OCI-LY3 (cell line): ENCODE data around the gene ACTR1A.

Source experiments
- H2AFZ ChIP-seq: fragments of 200-600, 300-600 bp; shearing (Covaris generic); 2 replicates; pipeline ENCODE4 v1.6.0; 2014; ENCODE audit warnings: antibody characterized with exemption, low read depth, low read length
- H3K27ac ChIP-seq: fragments of 200-600, 300-600 bp; sonication (generic); 2 replicates; pipeline ENCODE4 v1.5.1; 2014; ENCODE audit warnings: mild to moderate bottlenecking, low read length, moderate library complexity, mixed read lengths
- H3K27me3 ChIP-seq: fragments of 200-600, 300-600 bp; sonication (generic); 2 replicates; pipeline ENCODE4 v1.6.1; 2014; ENCODE audit warnings: low read depth, low read length, mixed read lengths
- H3K36me3 ChIP-seq: fragments of 200-600, 300-600 bp; sonication (generic); replicated peaks from 2 replicates; pipeline ENCODE3; 2014; ENCODE audit warnings: low read depth, low read length, mixed read lengths
- H3K4me1 ChIP-seq: fragments of 300-600, 200-600 bp; sonication (generic); 2 replicates; pipeline ENCODE4 v1.6.1; 2014; ENCODE audit warnings: low read length, mixed read lengths
- H3K4me2 ChIP-seq: fragments of 200-600, 300-600 bp; sonication (generic); 2 replicates; pipeline ENCODE4 v1.6.1; 2014; ENCODE audit warnings: low read length, mixed read lengths
- H3K4me3 ChIP-seq: fragments of 300-600, 200-600 bp; sonication (generic); 2 replicates; pipeline ENCODE4 v1.5.1; 2014; ENCODE audit warnings: antibody characterized with exemption, mild to moderate bottlenecking, low read length, moderate library complexity
- H3K79me2 ChIP-seq: fragments of 300-600, 200-600 bp; shearing (Covaris generic); 2 replicates; pipeline ENCODE4 v1.6.1; 2014; ENCODE audit warnings: mild to moderate bottlenecking, low read length, mixed read lengths
- H3K9ac ChIP-seq: fragments of 300-600, 200-600 bp; shearing (Covaris generic); 2 replicates; pipeline ENCODE4 v1.6.0; 2014; ENCODE audit warnings: mild to moderate bottlenecking, low read length, moderate library complexity
- H3K9me3 ChIP-seq: fragments of 200-600, 300-600 bp; shearing (Covaris generic); 2 replicates; pipeline ENCODE4 v1.6.1; 2014; ENCODE audit warnings: low read length, mixed read lengths; ENCODE audit not compliant: insufficient read depth
- H4K20me1 ChIP-seq: fragments of 200-600, 300-600 bp; sonication (generic); 2 replicates; pipeline ENCODE4 v1.6.1; 2016; ENCODE audit warnings: low read length, mixed read lengths; ENCODE audit not compliant: insufficient read depth
- EZH2phosphoT487 ChIP-seq: fragments of 200-600 bp; shearing (Covaris generic); IDR thresholded peaks from 2 replicates; pipeline ENCODE4 v1.6.1; 2018; ENCODE audit warnings: antibody characterized with exemption, mixed run types, low read depth
- TF ChIP-seq, protein P1 (sequence below): fragments of 200-600, 300-600 bp; sonication (generic); IDR thresholded peaks from 2 replicates; pipeline ENCODE4 v1.5.1; 2014; ENCODE audit warnings: antibody characterized with exemption, low read length, low read depth

Gene ACTR1A

DNA sequence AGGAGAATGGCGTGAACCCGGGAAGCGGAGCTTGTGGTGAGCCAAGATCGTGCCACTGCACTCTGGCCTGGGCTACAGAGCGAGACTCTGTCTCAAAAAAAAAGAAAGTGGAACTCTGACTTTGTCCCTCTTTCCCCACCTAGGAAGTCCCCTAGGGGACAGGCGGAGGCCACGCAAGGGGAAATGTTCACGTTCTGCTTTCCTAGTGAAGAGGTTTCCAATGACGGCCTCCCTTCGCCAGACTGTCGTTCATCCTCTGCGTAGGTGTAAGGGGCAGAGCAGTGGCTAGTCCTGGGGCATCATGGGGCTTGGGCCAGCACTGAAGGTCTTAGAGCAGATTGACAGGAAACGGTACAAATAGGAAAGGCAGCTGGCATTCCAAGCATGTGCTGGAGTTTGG lies 31.8 kb upstream of the ACTR1A start:
- Histone ChIP-seq H3K4me1 (peaks cover 24% of the 10 kb centered on the region), H3K27ac (no peak overlapping the region), H3K9ac (no peak overlapping the region), H3K36me3 (no peaks in the 10 kb centered on the region), H3K4me3 (no peak overlapping the region), H2AFZ (no peak overlapping the region), H4K20me1 (no peaks in the 10 kb centered on the region), H3K27me3 (no peaks in the 10 kb centered on the region), H3K79me2 (no peaks in the 10 kb centered on the region), H3K4me2 (no peak overlapping the region), H3K9me3 (no peaks in the 10 kb centered on the region)
- TF ChIP-seq, protein P1, sequence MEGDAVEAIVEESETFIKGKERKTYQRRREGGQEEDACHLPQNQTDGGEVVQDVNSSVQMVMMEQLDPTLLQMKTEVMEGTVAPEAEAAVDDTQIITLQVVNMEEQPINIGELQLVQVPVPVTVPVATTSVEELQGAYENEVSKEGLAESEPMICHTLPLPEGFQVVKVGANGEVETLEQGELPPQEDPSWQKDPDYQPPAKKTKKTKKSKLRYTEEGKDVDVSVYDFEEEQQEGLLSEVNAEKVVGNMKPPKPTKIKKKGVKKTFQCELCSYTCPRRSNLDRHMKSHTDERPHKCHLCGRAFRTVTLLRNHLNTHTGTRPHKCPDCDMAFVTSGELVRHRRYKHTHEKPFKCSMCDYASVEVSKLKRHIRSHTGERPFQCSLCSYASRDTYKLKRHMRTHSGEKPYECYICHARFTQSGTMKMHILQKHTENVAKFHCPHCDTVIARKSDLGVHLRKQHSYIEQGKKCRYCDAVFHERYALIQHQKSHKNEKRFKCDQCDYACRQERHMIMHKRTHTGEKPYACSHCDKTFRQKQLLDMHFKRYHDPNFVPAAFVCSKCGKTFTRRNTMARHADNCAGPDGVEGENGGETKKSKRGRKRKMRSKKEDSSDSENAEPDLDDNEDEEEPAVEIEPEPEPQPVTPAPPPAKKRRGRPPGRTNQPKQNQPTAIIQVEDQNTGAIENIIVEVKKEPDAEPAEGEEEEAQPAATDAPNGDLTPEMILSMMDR = no peak
- no peak for TF ChIP-seq EZH2phosphoT487

- Histone ChIP-seq H3K27me3 (no peaks in the 10 kb centered on the region), H3K36me3 (no peaks in the 10 kb centered on the region), H3K4me3 (no peak overlapping the region), H3K9ac (no peak overlapping the region), H3K4me1 (no peaks in the 10 kb centered on the region), H4K20me1 (no peaks in the 10 kb centered on the region), H3K27ac (no peak overlapping the region), H3K79me2 (no peaks in the 10 kb centered on the region), H3K4me2 (no peak overlapping the region), H2AFZ (no peak overlapping the region), H3K9me3 (no peaks in the 10 kb centered on the region)
- TF ChIP-seq, protein P1 = no peak
- TF ChIP-seq EZH2phosphoT487 = no peak
Observed at GRCh38 chr10:102527546-102527945, 25.0 kb upstream of the ACTR1A start.

DNA sequence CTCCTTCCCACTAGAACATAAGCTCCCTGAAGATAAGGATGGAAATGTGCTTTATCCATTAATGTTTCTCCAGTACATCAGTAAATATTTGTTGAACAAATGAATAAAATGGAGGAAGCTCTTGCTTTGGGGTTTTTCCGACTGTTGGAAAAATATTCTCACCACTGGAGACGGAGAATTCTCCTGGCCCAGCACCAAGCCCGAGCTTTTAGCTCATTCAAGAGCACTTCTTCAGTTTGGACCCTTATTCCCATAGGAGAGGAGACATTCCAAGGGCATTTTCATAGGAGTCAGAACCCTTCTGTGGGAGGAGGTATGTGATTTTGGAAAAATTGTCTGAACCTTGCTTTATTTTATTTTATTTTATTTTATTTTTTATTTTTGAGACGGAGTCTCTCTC lies 22.2 kb upstream of the ACTR1A start:
- Histone ChIP-seq H3K4me3 (no peak overlapping the region), H3K79me2 (no peaks in the 10 kb centered on the region), H3K9ac (no peak overlapping the region), H3K4me2 (no peak overlapping the region), H3K4me1 (no peaks in the 10 kb centered on the region), H3K36me3 (no peaks in the 10 kb centered on the region), H3K9me3 (no peaks in the 10 kb centered on the region), H3K27ac (no peak overlapping the region), H3K27me3 (no peaks in the 10 kb centered on the region), H2AFZ (no peak overlapping the region), H4K20me1 (no peaks in the 10 kb centered on the region)
- TF ChIP-seq, protein P1 = no peak
- no peak for TF ChIP-seq EZH2phosphoT487

DNA sequence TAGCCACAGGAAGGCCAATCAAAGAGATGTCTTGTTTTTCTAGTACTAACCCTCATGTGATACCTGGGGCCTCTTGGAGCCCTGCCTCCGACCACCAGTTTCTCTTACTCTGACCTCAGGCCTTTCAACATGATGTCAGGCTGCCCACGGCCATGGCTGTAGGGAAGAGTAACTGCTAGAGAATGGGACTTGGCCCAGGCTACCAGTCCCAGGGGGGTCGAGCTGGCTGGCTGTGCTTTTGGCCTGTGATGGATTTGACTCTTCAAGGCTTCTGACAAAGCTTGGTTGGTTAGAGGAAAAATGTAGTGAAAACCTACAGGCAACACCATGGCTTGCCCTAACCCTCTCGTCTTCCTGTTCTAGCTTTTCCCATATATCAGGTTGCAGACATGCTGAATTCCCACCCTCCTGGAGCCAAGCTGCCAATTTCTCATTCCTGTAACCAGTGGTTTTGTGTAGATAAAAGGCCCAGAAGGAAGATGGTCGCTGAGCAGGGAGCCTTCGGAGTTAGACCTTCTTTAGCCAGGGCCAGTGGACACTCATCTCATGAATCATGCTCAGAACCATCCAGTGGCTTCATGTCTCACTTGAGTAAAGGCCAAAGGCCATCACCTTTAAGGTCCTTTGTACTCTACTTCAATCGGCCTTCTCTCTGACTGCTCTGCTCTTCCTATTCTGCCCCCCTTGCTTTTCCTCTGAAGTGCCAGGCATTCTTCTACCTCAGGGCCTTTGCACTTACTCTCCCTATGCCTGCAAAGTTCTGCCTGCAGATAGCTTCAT lies 20.9 kb upstream of the ACTR1A start:
- Histone ChIP-seq H3K4me2 (no peak overlapping the region), H3K36me3 (no peaks in the 10 kb centered on the region), H3K9me3 (no peaks in the 10 kb centered on the region), H3K79me2 (no peaks in the 10 kb centered on the region), H2AFZ (no peak overlapping the region), H3K4me1 (no peaks in the 10 kb centered on the region), H3K9ac (no peak overlapping the region), H3K4me3 (no peak overlapping the region), H4K20me1 (no peaks in the 10 kb centered on the region), H3K27ac (no peak overlapping the region), H3K27me3 (no peaks in the 10 kb centered on the region)
- TF ChIP-seq EZH2phosphoT487 = no peak
- TF ChIP-seq, protein P1 = no peak
